ENCODE measurements around the gene FES. TPM values are rescaled to one million over a fixed set of nuclear protein-coding genes. Genes with fewer than 3 reads are reported as not detected.

Gene FES
- total and polyA plus RNA-seq, 2 of the 13 experiments (the other 11 are each of a cell fraction or from before 2014, with no cell fraction given), result 4.0 to 9.5 TPM

DNA sequence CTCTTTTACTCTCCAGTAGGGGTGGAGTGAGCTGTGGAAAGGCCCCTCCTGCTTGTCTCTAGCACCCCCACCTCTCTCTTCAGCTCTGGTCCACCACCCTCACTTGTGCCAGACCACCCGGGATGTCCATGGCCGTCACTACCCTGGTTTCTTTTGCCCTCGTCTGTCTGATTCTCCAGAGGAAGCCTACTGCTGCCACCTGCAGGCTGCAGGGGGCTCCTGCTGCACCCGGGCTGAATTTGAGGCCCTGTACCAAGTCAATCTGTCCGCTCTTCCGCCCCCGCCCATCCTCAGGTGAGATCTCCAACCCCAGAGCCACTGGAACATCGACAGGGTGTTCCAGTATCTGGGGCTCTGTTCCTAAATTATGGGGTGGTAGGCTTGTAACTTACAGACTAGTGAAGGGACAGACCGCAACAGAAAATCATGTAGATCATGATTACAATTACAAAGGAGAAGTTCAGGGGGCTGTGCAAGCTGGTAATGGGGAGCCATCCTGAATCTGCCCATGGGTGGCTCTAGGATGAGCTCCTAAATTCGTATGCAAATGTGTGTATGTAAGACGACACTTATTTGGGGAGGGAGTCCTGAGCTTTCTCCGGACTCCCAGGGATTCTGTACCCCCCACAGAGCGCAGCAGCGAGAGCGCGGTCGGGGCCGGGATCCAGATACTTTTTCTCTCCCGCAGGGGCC lies 50.1 kb downstream of the FES start (continued):
- TF ChIP-seq ZNF672 (CRISPR knock-in tag; IDR thresholded peaks at IDR 0.05), result no peak
- 0 out of 2 replicates have a peak, but pooled peaks have one; percentile 33 for TF ChIP-seq RAD21 (CRISPR knock-in tag; IDR thresholded peaks at IDR 0.05)
- TF ChIP-seq NBN (conservative IDR thresholded peaks at IDR 0.05), result no peak
- TF ChIP-seq FOXO1 (CRISPR knock-in tag; IDR thresholded peaks at IDR 0.05), result no peak
- no peak for TF ChIP-seq ZNF441 (CRISPR knock-in tag; IDR thresholded peaks at IDR 0.05; ENCODE audit: borderline replicate concordance)
- no peak for TF ChIP-seq ZNF232 (CRISPR knock-in tag; IDR thresholded peaks at IDR 0.05; ENCODE audit: borderline replicate concordance)
- no peak for TF ChIP-seq ZFAT (CRISPR knock-in tag; conservative IDR thresholded peaks at IDR 0.05)
- no peak for TF ChIP-seq NRL (CRISPR knock-in tag; IDR thresholded peaks at IDR 0.05; ENCODE audit: borderline replicate concordance)
- no peak for TF ChIP-seq MEIS2 (CRISPR knock-in tag; IDR thresholded peaks at IDR 0.05)
- TF ChIP-seq TARDBP (CRISPR knock-in tag; IDR thresholded peaks at IDR 0.05), result no peak
- TF ChIP-seq, protein P1, sequence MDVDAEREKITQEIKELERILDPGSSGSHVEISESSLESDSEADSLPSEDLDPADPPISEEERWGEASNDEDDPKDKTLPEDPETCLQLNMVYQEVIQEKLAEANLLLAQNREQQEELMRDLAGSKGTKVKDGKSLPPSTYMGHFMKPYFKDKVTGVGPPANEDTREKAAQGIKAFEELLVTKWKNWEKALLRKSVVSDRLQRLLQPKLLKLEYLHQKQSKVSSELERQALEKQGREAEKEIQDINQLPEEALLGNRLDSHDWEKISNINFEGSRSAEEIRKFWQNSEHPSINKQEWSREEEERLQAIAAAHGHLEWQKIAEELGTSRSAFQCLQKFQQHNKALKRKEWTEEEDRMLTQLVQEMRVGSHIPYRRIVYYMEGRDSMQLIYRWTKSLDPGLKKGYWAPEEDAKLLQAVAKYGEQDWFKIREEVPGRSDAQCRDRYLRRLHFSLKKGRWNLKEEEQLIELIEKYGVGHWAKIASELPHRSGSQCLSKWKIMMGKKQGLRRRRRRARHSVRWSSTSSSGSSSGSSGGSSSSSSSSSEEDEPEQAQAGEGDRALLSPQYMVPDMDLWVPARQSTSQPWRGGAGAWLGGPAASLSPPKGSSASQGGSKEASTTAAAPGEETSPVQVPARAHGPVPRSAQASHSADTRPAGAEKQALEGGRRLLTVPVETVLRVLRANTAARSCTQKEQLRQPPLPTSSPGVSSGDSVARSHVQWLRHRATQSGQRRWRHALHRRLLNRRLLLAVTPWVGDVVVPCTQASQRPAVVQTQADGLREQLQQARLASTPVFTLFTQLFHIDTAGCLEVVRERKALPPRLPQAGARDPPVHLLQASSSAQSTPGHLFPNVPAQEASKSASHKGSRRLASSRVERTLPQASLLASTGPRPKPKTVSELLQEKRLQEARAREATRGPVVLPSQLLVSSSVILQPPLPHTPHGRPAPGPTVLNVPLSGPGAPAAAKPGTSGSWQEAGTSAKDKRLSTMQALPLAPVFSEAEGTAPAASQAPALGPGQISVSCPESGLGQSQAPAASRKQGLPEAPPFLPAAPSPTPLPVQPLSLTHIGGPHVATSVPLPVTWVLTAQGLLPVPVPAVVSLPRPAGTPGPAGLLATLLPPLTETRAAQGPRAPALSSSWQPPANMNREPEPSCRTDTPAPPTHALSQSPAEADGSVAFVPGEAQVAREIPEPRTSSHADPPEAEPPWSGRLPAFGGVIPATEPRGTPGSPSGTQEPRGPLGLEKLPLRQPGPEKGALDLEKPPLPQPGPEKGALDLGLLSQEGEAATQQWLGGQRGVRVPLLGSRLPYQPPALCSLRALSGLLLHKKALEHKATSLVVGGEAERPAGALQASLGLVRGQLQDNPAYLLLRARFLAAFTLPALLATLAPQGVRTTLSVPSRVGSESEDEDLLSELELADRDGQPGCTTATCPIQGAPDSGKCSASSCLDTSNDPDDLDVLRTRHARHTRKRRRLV (CRISPR knock-in tag; IDR thresholded peaks at IDR 0.05), result no peak
- no peak for TF ChIP-seq PAX8 (CRISPR knock-in tag; IDR thresholded peaks at IDR 0.05; ENCODE audit: borderline replicate concordance)
- no peak for TF ChIP-seq ZSCAN22 (CRISPR knock-in tag; IDR thresholded peaks at IDR 0.05)
- TF ChIP-seq HHEX (CRISPR knock-in tag; IDR thresholded peaks at IDR 0.05), result no peak
- TF ChIP-seq BRCA1 (CRISPR knock-in tag; IDR thresholded peaks at IDR 0.05), result no peak
- no peak for TF ChIP-seq ZC3H4 (CRISPR knock-in tag; IDR thresholded peaks at IDR 0.05; ENCODE audit: borderline replicate concordance)
- TF ChIP-seq ZNF230 (CRISPR knock-in tag; IDR thresholded peaks at IDR 0.05), result no peak
- no peak for TF ChIP-seq ZNF644 (CRISPR knock-in tag; IDR thresholded peaks at IDR 0.05; ENCODE audit: low read depth)
- peak; percentile 60; the same call in 1 of the 2 replicates for TF ChIP-seq HDAC1 (CRISPR knock-in tag; IDR thresholded peaks at IDR 0.05)
- no peak for TF ChIP-seq HMGA1 (CRISPR knock-in tag; conservative IDR thresholded peaks at IDR 0.05)
- TF ChIP-seq GPN1 (CRISPR knock-in tag; IDR thresholded peaks at IDR 0.05; ENCODE audit: borderline replicate concordance), result no peak
- TF ChIP-seq ZNF414 (CRISPR knock-in tag; IDR thresholded peaks at IDR 0.05), result no peak
- no peak for TF ChIP-seq ZNF143 (CRISPR knock-in tag; IDR thresholded peaks at IDR 0.05)
- TF ChIP-seq, protein P2, sequence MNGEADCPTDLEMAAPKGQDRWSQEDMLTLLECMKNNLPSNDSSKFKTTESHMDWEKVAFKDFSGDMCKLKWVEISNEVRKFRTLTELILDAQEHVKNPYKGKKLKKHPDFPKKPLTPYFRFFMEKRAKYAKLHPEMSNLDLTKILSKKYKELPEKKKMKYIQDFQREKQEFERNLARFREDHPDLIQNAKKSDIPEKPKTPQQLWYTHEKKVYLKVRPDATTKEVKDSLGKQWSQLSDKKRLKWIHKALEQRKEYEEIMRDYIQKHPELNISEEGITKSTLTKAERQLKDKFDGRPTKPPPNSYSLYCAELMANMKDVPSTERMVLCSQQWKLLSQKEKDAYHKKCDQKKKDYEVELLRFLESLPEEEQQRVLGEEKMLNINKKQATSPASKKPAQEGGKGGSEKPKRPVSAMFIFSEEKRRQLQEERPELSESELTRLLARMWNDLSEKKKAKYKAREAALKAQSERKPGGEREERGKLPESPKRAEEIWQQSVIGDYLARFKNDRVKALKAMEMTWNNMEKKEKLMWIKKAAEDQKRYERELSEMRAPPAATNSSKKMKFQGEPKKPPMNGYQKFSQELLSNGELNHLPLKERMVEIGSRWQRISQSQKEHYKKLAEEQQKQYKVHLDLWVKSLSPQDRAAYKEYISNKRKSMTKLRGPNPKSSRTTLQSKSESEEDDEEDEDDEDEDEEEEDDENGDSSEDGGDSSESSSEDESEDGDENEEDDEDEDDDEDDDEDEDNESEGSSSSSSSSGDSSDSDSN (CRISPR knock-in tag; IDR thresholded peaks at IDR 0.05), result no peak
- no peak for TF ChIP-seq BHLHE40 (IDR thresholded peaks at IDR 0.05; ENCODE audit: low read length)
- TF ChIP-seq ZNF605 (CRISPR knock-in tag; IDR thresholded peaks at IDR 0.05), result no peak

Measured in HepG2 (cell line).